H1 (cell line): ENCODE measurements around the gene PNMA8C.

Experiments
- BCL11A ChIP-seq, 2 experiments: IDR thresholded peaks; one replicate each; pipeline ENCODE4 v1.6.1; 2011; ENCODE audit warnings: low read depth in 2 of 2, low read length in 2 of 2, mild to moderate bottlenecking in 2 of 2
- EGR1 ChIP-seq: IDR thresholded peaks from 2 replicates; pipeline ENCODE4 v1.6.1; 2011; ENCODE audit warnings: low read depth, low read length, borderline replicate concordance
- FOSL1 ChIP-seq: IDR thresholded peaks from 2 replicates; pipeline ENCODE4 v1.6.1; 2011; ENCODE audit warnings: mild to moderate bottlenecking, low read depth, low read length, moderate library complexity; ENCODE audit not compliant: insufficient read depth
- POLR2A ChIP-seq, 2 experiments: IDR thresholded peaks; 1 replicate in 1 of 2; 2 replicates in 1 of 2; pipeline ENCODE4 v1.6.1; 2011; ENCODE audit warnings: low read depth in 2 of 2, low read length in 2 of 2, mild to moderate bottlenecking in 2 of 2; ENCODE audit errors: control extremely low read depth in 1 of 2
- SRF ChIP-seq: IDR thresholded peaks from 2 replicates; pipeline ENCODE4 v1.6.1; 2011; ENCODE audit warnings: mild to moderate bottlenecking, low read depth, low read length, moderate library complexity
- TAF1 ChIP-seq: IDR thresholded peaks from 2 replicates; pipeline ENCODE4 v1.6.1; 2011; ENCODE audit warnings: mild to moderate bottlenecking, low read depth, low read length
- TAF7 ChIP-seq: optimal IDR thresholded peaks from 2 replicates; pipeline ENCODE3; 2011; ENCODE audit warnings: low read depth, mild to moderate bottlenecking, inconsistent platforms, low read length, moderate library complexity, borderline replicate concordance
- TF ChIP-seq, protein P1 (sequence below), 3 experiments: IDR thresholded peaks; 1 replicate in 2 of 3; 2 replicates in 1 of 3; pipeline versions ENCODE4 v1.5.1 to v1.6.1; 2011; ENCODE audit warnings: low read length in 3 of 3, mild to moderate bottlenecking in 3 of 3, inconsistent platforms in 2 of 3, low read depth in 1 of 3, moderate library complexity in 1 of 3; ENCODE audit not compliant: insufficient read depth in 1 of 3; ENCODE audit errors: control extremely low read depth in 1 of 3
- TF ChIP-seq, protein P2 (sequence below): IDR thresholded peaks from 2 replicates; pipeline ENCODE4 v1.6.1; 2012; ENCODE audit warnings: inconsistent platforms
- TF ChIP-seq, protein P3 (sequence below): IDR thresholded peaks from 2 replicates; pipeline ENCODE4 v1.6.1; 2012; ENCODE audit warnings: inconsistent platforms

DNA sequence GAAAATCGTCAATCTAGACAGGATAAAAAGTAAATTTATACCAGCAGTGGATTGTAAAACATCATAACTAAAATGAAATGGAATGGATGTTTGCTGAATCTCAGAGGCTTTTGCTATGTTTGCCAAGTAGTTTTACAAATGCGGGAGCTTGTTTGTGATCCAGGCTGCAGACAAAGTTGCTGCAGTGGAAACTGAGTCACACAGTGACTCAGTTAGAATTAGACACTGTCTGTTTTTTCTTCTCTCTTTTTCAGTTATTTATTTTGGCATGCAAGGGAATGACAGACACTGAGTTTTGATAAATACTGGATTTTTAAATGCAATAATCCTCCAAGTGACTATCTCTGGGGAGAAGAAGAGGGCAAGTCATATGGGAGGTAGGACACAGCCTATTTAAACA, 47.2 kb upstream of the PNMA8C start:
- TF ChIP-seq TAF1 (no peak), FOSL1 (no peak), SRF (no peak), POLR2A (IDR thresholded peaks at IDR 0.05; ENCODE audit: control extremely low read depth in 1 of 2, low read depth in 2 of 2, low read length in 2 of 2) (no peak), EGR1 (no peak), BCL11A (IDR thresholded peaks at IDR 0.05; ENCODE audit: low read depth in 2 of 2, low read length in 2 of 2) (no peak), TAF7 (no peak)
- TF ChIP-seq, protein P1, sequence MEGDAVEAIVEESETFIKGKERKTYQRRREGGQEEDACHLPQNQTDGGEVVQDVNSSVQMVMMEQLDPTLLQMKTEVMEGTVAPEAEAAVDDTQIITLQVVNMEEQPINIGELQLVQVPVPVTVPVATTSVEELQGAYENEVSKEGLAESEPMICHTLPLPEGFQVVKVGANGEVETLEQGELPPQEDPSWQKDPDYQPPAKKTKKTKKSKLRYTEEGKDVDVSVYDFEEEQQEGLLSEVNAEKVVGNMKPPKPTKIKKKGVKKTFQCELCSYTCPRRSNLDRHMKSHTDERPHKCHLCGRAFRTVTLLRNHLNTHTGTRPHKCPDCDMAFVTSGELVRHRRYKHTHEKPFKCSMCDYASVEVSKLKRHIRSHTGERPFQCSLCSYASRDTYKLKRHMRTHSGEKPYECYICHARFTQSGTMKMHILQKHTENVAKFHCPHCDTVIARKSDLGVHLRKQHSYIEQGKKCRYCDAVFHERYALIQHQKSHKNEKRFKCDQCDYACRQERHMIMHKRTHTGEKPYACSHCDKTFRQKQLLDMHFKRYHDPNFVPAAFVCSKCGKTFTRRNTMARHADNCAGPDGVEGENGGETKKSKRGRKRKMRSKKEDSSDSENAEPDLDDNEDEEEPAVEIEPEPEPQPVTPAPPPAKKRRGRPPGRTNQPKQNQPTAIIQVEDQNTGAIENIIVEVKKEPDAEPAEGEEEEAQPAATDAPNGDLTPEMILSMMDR (IDR thresholded peaks at IDR 0.05; ENCODE audit: control extremely low read depth in 1 of 3, insufficient read depth in 1 of 3, low read depth in 1 of 3, low read length in 3 of 3), result no peak
- TF ChIP-seq, protein P2, sequence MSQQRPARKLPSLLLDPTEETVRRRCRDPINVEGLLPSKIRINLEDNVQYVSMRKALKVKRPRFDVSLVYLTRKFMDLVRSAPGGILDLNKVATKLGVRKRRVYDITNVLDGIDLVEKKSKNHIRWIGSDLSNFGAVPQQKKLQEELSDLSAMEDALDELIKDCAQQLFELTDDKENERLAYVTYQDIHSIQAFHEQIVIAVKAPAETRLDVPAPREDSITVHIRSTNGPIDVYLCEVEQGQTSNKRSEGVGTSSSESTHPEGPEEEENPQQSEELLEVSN, result no peak
- TF ChIP-seq, protein P3, sequence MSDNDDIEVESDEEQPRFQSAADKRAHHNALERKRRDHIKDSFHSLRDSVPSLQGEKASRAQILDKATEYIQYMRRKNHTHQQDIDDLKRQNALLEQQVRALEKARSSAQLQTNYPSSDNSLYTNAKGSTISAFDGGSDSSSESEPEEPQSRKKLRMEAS, result no peak
